Astrocyte (in vitro differentiated cells and primary cell): ENCODE results near the gene TBX5. TPM values are rescaled to one million over a fixed set of nuclear protein-coding genes. Genes with fewer than 3 reads are reported as not detected.

Source experiments
- DNase-seq: peaks from one replicate; pipeline ENCODE4 v3.0.0-alpha.2; 2010; ENCODE audit warnings: low read depth
- FAIRE-seq: peaks from 2 replicates; lab custom pipeline; 2011; peaks lifted over from hg19 to GRCh38; lab: Jason Lieb, UNC
- H2AFZ ChIP-seq: 2 replicates; pipeline ENCODE4 v1.6.0; 2012; ENCODE audit warnings: low read depth, low read length, inconsistent platforms
- H3K27ac ChIP-seq: 2 replicates; pipeline ENCODE4 v1.5.1; 2011; ENCODE audit warnings: low read depth, low read length, inconsistent platforms
- H3K27me3 ChIP-seq: 2 replicates; pipeline ENCODE4 v1.6.0; 2011; ENCODE audit warnings: low read length, inconsistent platforms; ENCODE audit not compliant: insufficient read depth
- H3K36me3 ChIP-seq: 2 replicates; pipeline ENCODE4 v1.5.1; 2011; ENCODE audit warnings: low read length, inconsistent platforms; ENCODE audit not compliant: insufficient read depth
- H3K4me1 ChIP-seq: 2 replicates; pipeline ENCODE4 v1.5.1; 2011; ENCODE audit warnings: low read length, inconsistent platforms; ENCODE audit not compliant: insufficient read depth
- H3K4me2 ChIP-seq: 2 replicates; pipeline ENCODE4 v1.6.0; 2012; ENCODE audit warnings: low read length, inconsistent platforms
- H3K4me3 ChIP-seq: 2 replicates; pipeline ENCODE4 v1.5.1; 2011; ENCODE audit warnings: low read depth, mild to moderate bottlenecking, low read length, inconsistent platforms; ENCODE audit not compliant: insufficient read depth
- H3K79me2 ChIP-seq: 2 replicates; pipeline ENCODE4 v1.6.0; 2012; ENCODE audit warnings: mild to moderate bottlenecking, low read length, inconsistent platforms; ENCODE audit not compliant: insufficient read depth
- H3K9ac ChIP-seq: 2 replicates; pipeline ENCODE4 v1.6.0; 2012; ENCODE audit warnings: mild to moderate bottlenecking, low read length, inconsistent platforms
- H3K9me3 ChIP-seq: 2 replicates; pipeline ENCODE4 v1.5.1; 2012; ENCODE audit warnings: low read depth, mild to moderate bottlenecking, low read length, inconsistent platforms; ENCODE audit not compliant: insufficient read depth
- H4K20me1 ChIP-seq: 2 replicates; pipeline ENCODE4 v1.6.0; 2012; ENCODE audit warnings: low read length, inconsistent platforms; ENCODE audit not compliant: insufficient read depth
- H3K27ac Mint-ChIP-seq: one replicate; pipeline ENCODE4 v1.8.0; 2021; ENCODE audit warnings: mild to moderate bottlenecking, mixed read lengths; ENCODE audit not compliant: unreplicated experiment
- H3K27me3 Mint-ChIP-seq: one replicate; pipeline ENCODE4 v1.8.0; 2021; ENCODE audit warnings: low read depth, mixed read lengths; ENCODE audit not compliant: unreplicated experiment
- H3K36me3 Mint-ChIP-seq: one replicate; pipeline ENCODE4 v1.8.0; 2021; ENCODE audit warnings: low read depth, mixed read lengths; ENCODE audit not compliant: unreplicated experiment
- H3K4me1 Mint-ChIP-seq: one replicate; pipeline ENCODE4 v1.8.0; 2021; ENCODE audit warnings: low read depth, mixed read lengths; ENCODE audit not compliant: unreplicated experiment
- H3K4me3 Mint-ChIP-seq: one replicate; pipeline ENCODE4 v1.8.0; 2021; ENCODE audit warnings: mild to moderate bottlenecking, moderate library complexity, mixed read lengths; ENCODE audit not compliant: unreplicated experiment
- H3K9me3 Mint-ChIP-seq: one replicate; pipeline ENCODE4 v1.8.0; 2021; ENCODE audit warnings: mild to moderate bottlenecking, mixed read lengths; ENCODE audit not compliant: unreplicated experiment
- CTCF ChIP-seq: IDR thresholded peaks from 2 replicates; pipeline ENCODE4 v1.5.1; 2011; ENCODE audit warnings: low read depth, mild to moderate bottlenecking, inconsistent platforms, low read length, moderate library complexity; ENCODE audit not compliant: insufficient read depth
- EZH2 ChIP-seq: IDR thresholded peaks from 2 replicates; pipeline ENCODE4 v1.6.1; 2012; ENCODE audit warnings: mild to moderate bottlenecking, low read length, inconsistent platforms; ENCODE audit not compliant: insufficient read depth
- total RNA-seq: library from RNA; stranded (reverse); gene quantifications from 2 replicates; pipeline ENCODE4 v1.2.1, GENCODE V29; 2021

TBX5 gene
- total RNA-seq, 1 donor from 2014 or later = not detected

DNA sequence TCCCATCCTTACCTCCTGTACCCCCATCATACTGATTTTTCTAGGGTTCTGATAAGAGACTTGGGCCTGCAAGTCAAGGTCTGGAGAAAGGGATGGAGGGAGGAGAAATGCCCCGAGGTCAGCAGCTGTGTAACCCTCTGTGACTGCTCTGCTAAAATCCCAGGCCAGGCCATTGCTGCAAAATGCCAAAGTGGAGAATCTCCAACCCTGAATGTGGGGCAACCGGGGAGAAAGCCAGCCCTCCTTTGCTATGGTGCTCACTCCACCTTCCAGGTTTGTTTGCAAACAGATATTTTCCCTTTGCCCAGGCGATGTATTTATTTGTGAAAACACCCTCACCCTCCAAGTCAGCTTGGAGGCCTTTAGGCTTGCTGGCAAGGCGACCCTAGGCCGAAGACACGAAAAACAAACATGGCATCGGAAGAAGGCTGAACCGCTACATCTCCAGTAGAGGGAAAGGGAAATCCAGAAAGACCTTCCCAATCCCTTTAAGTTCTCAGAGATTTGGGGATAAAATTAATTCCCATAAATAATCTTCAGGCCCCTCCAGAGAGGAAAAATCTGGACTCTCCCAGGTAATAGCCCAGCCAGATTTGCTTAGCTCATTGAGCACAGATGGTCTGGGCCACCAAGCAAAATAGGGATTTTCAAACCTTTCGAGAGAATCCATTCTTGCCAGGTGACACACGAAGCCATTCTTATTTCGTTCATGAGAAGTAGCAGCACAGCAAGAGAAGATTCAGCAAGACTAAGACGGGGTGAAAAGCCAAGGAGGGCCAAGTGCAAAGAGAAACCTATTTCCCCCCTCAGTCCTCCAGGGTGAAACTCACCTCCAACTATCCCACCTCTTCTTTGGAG is 1.3 kb upstream of the TBX5 start:
- H2AFZ ChIP-seq = no peak overlapping the region
- H3K27ac Mint-ChIP-seq = no peak overlapping the region
- peaks cover 26% of the 10 kb centered on the region for H3K9me3 Mint-ChIP-seq
- no peak overlapping the region for H3K4me3 Mint-ChIP-seq
- no peaks in the 10 kb centered on the region for H3K4me1 Mint-ChIP-seq
- no peak overlapping the region for H3K4me3 ChIP-seq
- H3K79me2 ChIP-seq = no peaks in the 10 kb centered on the region
- H3K4me2 ChIP-seq = no peak overlapping the region
- no peaks in the 10 kb centered on the region for H3K36me3 Mint-ChIP-seq
- no peak for FAIRE-seq
- no peak overlapping the region for H3K9ac ChIP-seq
- H3K27ac ChIP-seq = no peak overlapping the region
- no peaks in the 10 kb centered on the region for H3K4me1 ChIP-seq
- peaks cover 3% of the 10 kb centered on the region for H3K9me3 ChIP-seq
- no peak for TF ChIP-seq EZH2
- no peak for TF ChIP-seq CTCF
- no peaks in the 10 kb centered on the region for H3K36me3 ChIP-seq
- H3K27me3 Mint-ChIP-seq = peaks cover 97% of the 10 kb centered on the region
- DNase-seq = no peak
- H3K27me3 ChIP-seq = peaks cover 93% of the 10 kb centered on the region
- no peaks in the 10 kb centered on the region for H4K20me1 ChIP-seq

GRCh38 chr12:114406316-114406983 is 506 bp upstream of the TBX5 start:
- Mint-ChIP-seq H3K4me3 (no peak overlapping the region), H3K27me3 (peaks cover 97% of the 10 kb centered on the region), H3K4me1 (no peaks in the 10 kb centered on the region), H3K36me3 (no peaks in the 10 kb centered on the region), H3K27ac (no peak overlapping the region), H3K9me3 (peaks cover 30% of the 10 kb centered on the region)
- no peak for DNase-seq
- Histone ChIP-seq H3K27me3 (peaks cover 93% of the 10 kb centered on the region), H3K27ac (no peak overlapping the region), H3K4me3 (no peak overlapping the region), H2AFZ (no peak overlapping the region), H4K20me1 (no peaks in the 10 kb centered on the region), H3K9ac (no peak overlapping the region), H3K4me2 (no peak overlapping the region), H3K79me2 (no peaks in the 10 kb centered on the region), H3K36me3 (no peaks in the 10 kb centered on the region), H3K4me1 (no peaks in the 10 kb centered on the region), H3K9me3 (peaks cover 3% of the 10 kb centered on the region)
- no peak for FAIRE-seq
- TF ChIP-seq EZH2 (no peak), CTCF (no peak)
